ENCODE results near the gene CYP2W1. TPM values are rescaled to one million over a fixed set of nuclear protein-coding genes. Genes with fewer than 3 reads are reported as not detected.

CYP2W1 gene
- total and polyA plus RNA-seq, 10 of the 15 experiments (the other 5 are each of a cell fraction or from before 2014, with no cell fraction given) = not detected

GRCh38 chr7:1031716-1032455 is 48.9 kb downstream of the CYP2W1 start:
- ChIA-PET RAD21 (ENCODE audit: unreplicated experiment) (no interaction called here), CTCF (no interaction called here), SMC1A (ENCODE audit: uncharacterized antibody, unreplicated experiment) (no interaction called here), POLR2A (no interaction called here)
- no peak overlapping the region for H3K9ac ChIP-seq (ENCODE audit: control insufficient read depth, insufficient read depth, low read length)
- no peak for ATAC-seq
- H3K4me3 ChIP-seq = no peak overlapping the region
- H3K27ac ChIP-seq (ENCODE audit: control insufficient read depth, insufficient read depth) = no peak overlapping the region
- in situ Hi-C loops (cut with MboI) (no loop called here), intact Hi-C loops (cut with micrococcal nuclease; ENCODE audit: unreplicated experiment) (no loop called here)
- no TSS peak for BruUV-seq (replicated peaks)
- no peak for FAIRE-seq
- peaks cover 27% of the 10 kb centered on the region for H3K79me2 ChIP-seq (ENCODE audit: control insufficient read depth, insufficient read depth, low read length)
- no peak for DNase-seq (ENCODE audit: low read depth, low spot score)
- no peaks in the 10 kb centered on the region for H4K20me1 ChIP-seq (ENCODE audit: control insufficient read depth, insufficient read depth)
- peaks cover 10% of the 10 kb centered on the region for H3K4me1 ChIP-seq (ENCODE audit: control insufficient read depth, insufficient read depth, low read length)
- H3K27me3 ChIP-seq (replicated peaks in 1 of 2; ENCODE audit: control insufficient read depth in 2 of 2, insufficient read depth in 2 of 2, low read length in 1 of 2) = no peaks in the 10 kb centered on the region
- TF ChIP-seq GATAD2B (conservative IDR thresholded peaks at IDR 0.05; ENCODE audit: low read depth) (no peak), MTA2 (IDR thresholded peaks at IDR 0.05; ENCODE audit: low read depth) (no peak), RELB (IDR thresholded peaks at IDR 0.05; ENCODE audit: low read depth) (no peak), PML (IDR thresholded peaks at IDR 0.05; ENCODE audit: low read length) (no peak), SMAD1 (IDR thresholded peaks at IDR 0.05; ENCODE audit: low read depth, partially characterized antibody) (no peak), SPI1 (IDR thresholded peaks at IDR 0.05; ENCODE audit: borderline replicate concordance, insufficient read depth, low read depth, low read length) (no peak), RCOR1 (conservative IDR thresholded peaks at IDR 0.05; ENCODE audit: low read depth, low read length) (no peak), SREBF1 (IDR thresholded peaks at IDR 0.05; ENCODE audit: low read length) (no peak), IKZF2 (IDR thresholded peaks at IDR 0.05) (no peak), RUNX3 (IDR thresholded peaks at IDR 0.05; ENCODE audit: low read length) (no peak), TCF3 (IDR thresholded peaks at IDR 0.05; ENCODE audit: borderline replicate concordance, insufficient read depth, low read depth, low read length) (no peak), ATF2 (IDR thresholded peaks at IDR 0.05; ENCODE audit: low read length) (no peak)
- 85% methylated on average over 23 of the region's 33 CpGs for WGBS (ENCODE audit: insufficient coverage, insufficient replicate concordance, low lambda C conversion rate, missing lambda C conversion rate)
- no peak overlapping the region for H2AFZ ChIP-seq (ENCODE audit: control insufficient read depth, low read depth, low read length)
- H3K4me2 ChIP-seq (ENCODE audit: control insufficient read depth, insufficient read depth) = no peak overlapping the region
- H3K9me3 ChIP-seq (replicated peaks; ENCODE audit: control insufficient read depth, insufficient read depth, low read length) = no peaks in the 10 kb centered on the region; the same call in 2 of the 3 replicates
- no peaks in the 10 kb centered on the region; a peak in 1 of 4 replicates for H3K36me3 ChIP-seq (ENCODE audit: control insufficient read depth in 2 of 2, insufficient read depth in 2 of 2, low read length in 1 of 2)
